GM12801 (cell line): ENCODE results near the gene RUBCN.

ENCODE experiments used
- TF ChIP-seq, protein P1 (sequence below): IDR thresholded peaks from one replicate; pipeline ENCODE4 v1.5.1; 2011; ENCODE audit warnings: control low read depth; ENCODE audit not compliant: insufficient read length; ENCODE audit errors: extremely low read depth

The RUBCN gene

DNA sequence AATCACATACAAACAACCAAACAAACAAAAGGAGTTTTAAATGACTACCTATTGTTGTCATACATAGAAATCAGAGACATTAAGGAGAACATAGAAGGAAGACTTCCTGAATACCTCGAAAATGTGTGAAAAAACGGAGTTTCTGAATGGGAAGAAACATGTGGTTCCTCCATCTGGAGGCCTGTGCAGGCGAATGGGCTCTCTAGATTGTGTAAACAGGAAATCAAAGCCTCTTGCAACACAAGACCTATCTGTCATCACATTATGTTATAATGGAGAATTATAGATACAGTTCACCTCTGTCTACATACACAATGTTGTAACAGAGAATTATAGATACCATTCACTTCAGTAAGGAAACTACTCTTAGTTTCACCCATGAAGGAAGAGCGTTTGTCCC is 44.1 kb downstream of the RUBCN start:
- TF ChIP-seq, protein P1, sequence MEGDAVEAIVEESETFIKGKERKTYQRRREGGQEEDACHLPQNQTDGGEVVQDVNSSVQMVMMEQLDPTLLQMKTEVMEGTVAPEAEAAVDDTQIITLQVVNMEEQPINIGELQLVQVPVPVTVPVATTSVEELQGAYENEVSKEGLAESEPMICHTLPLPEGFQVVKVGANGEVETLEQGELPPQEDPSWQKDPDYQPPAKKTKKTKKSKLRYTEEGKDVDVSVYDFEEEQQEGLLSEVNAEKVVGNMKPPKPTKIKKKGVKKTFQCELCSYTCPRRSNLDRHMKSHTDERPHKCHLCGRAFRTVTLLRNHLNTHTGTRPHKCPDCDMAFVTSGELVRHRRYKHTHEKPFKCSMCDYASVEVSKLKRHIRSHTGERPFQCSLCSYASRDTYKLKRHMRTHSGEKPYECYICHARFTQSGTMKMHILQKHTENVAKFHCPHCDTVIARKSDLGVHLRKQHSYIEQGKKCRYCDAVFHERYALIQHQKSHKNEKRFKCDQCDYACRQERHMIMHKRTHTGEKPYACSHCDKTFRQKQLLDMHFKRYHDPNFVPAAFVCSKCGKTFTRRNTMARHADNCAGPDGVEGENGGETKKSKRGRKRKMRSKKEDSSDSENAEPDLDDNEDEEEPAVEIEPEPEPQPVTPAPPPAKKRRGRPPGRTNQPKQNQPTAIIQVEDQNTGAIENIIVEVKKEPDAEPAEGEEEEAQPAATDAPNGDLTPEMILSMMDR: no peak

DNA sequence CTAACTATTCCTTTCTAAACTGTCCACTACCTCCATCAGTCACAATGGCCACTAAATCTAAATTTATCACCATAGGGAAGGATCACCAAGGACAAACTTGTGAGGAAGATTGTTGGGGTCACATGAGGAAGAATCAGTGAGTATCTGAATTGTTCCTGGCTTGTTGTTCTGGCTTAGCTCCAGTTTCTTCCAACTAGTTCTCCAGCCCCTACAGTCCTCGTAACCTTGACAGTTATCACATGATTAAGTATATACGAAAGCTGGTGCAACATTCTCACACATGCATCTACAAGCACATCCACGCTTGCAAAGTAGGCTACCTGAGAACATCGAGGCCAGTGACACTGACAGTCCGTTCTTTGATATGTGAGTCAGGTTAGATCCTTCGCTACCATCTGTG is 46.0 kb downstream of the RUBCN start:
- TF ChIP-seq, protein P1: no peak

DNA sequence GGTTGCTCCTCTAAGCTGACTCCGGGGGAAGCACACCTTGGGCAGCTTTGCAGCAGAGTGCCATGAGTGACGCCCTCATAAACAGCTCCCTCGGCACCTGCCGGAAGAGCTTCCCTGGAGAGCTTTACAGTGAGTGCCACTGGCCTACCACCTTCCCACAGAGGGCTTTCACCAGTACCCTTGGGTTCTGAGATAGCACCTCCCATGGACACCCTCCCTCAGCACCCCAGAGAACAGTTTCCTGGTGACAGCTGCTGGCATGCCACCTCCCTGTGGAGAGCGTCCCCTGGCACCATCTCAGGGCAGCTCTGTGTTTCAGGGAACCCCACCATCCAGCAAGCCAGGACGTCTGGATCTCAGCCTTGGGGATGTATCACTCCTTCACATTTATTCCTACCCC is 49.1 kb downstream of the RUBCN start:
- TF ChIP-seq, protein P1: no peak

DNA sequence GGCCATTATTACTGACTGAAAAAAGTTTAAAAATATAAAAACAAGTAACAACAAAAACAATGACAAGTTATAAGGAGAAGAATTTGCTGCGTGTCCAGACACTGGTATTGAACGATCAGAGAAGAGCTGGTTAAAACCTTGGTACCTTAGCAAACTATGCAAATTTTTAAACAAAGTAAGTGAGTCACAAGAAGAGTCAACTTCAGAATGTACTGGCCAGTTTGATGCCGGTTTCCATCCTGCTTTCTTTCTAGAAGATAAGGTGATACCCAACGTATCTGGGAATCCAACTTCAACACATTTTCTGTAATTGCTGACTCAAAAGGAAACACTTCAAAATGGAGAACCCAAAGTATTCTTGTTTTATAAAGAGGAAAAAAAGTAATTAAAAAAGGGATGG is 49.8 kb downstream of the RUBCN start:
- TF ChIP-seq, protein P1: no peak

DNA sequence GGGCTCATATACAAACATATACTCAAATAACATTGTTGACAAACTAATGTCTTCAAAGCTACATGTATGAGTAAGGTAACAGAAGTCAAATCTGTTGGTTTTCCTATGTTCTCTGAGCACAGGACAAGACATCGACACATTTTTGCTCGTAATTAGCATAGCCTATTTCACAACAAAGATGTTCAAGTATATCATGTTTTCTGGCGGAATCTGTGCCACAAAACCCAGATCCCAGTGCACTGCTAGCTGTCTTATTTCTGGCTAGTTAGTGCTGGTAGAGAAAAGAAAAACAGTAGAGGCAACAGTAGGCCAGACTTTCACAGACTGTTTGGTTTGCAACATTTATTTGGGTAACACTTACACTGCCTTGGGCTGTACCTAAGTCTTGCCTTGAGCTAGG is 51.2 kb downstream of the RUBCN start:
- TF ChIP-seq, protein P1: no peak

DNA sequence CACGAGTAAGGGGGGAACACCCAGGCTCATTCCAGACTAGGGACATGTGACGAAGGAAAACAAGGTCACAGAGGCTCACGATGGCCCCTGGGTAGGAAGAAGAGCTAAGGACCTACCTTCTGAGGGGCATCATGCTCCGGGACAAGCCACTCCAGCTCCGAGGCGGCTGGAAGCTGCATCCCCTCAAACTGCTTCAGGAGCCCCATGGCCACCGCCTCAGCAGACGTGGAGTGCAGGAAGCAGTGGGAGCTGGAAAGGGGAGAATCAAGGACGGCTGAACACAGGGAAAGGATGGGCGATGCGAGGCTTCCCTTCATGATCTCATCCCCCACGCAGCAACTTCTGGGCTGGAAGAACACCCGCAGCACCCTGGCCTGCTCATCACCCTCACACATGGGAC is 53.5 kb downstream of the RUBCN start:
- TF ChIP-seq, protein P1: no peak

DNA sequence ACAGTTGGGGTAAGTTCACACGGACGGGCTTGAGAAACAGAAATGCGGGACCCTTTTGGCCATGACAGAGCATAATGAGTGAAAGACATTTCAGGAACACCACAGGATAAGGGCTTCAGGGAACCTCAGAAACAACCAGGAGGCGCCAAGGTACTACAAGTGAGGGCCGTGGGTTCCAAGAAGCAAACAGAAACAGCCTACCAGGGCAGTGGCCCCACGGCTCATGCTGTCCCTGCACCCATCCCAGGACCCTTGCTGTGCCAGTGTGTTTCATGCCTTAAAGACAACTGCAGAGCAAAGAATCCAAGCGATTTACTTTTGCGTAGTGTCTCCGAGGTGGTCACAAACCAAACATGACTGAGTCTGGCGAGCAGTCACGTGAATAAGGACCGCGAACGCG is 54.0 kb downstream of the RUBCN start:
- TF ChIP-seq, protein P1: no peak

DNA sequence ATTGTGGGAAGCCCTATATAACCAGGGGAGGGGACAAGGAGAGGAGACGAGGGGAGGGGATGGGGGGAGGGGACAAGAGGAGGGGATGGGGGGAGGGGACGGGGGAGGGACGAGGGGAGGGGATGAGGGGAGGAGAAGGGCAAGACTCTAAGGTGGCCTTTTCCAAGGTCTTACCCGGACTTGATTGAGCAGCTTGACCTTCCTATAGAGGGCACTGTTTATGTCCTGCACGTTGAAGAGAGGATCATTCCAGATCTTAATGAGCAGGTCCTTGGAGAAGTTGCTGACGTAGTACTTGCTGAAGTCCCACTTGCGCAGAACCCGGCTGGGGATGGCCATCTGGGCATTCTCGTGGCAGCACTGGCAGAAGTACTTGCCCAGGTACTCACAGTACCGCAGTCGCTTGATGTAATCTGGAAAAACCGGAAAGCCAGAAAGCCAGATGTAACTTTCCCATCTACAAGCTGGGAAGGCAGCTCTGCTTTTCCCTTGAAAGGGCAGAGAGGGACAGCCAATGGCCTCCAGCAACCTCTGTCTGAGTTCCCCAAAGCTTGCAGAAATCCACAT is 55.7 kb downstream of the RUBCN start:
- TF ChIP-seq, protein P1: no peak
